ENCODE measurements around the gene CARD16. TPM values are rescaled to one million over a fixed set of nuclear protein-coding genes. Genes with fewer than 3 reads are reported as not detected.

The CARD16 gene
- total RNA-seq, 2 donors from 2014 or later = 1.6 to 5.8 TPM

- H3K9me3 ChIP-seq = no peaks in the 10 kb centered on the region
- DNase-seq (ENCODE audit: low spot score) = no peak
- no peaks in the 10 kb centered on the region for H3K27me3 ChIP-seq
- no peak overlapping the region for H3K27ac ChIP-seq
- H3K4me1 ChIP-seq = no peaks in the 10 kb centered on the region
- no peak overlapping the region for H3K4me3 ChIP-seq
- TF ChIP-seq CTCF (IDR thresholded peaks at IDR 0.05) = no peak
- no peaks in the 10 kb centered on the region for H3K36me3 ChIP-seq
Observed at GRCh38 chr11:105057432-105057831, 12.3 kb upstream of the CARD16 start.

- no peak for DNase-seq (ENCODE audit: low spot score)
- H3K36me3 ChIP-seq = no peaks in the 10 kb centered on the region
- no peaks in the 10 kb centered on the region for H3K9me3 ChIP-seq
- H3K27ac ChIP-seq = no peak overlapping the region
- no peaks in the 10 kb centered on the region for H3K27me3 ChIP-seq
- no peak overlapping the region for H3K4me3 ChIP-seq
- no peak for TF ChIP-seq CTCF (IDR thresholded peaks at IDR 0.05)
- H3K4me1 ChIP-seq = no peaks in the 10 kb centered on the region
Observed at GRCh38 chr11:105056446-105056845, 11.3 kb upstream of the CARD16 start.

- Histone ChIP-seq H3K27ac (no peak overlapping the region), H3K36me3 (no peaks in the 10 kb centered on the region), H3K27me3 (no peaks in the 10 kb centered on the region), H3K4me3 (no peak overlapping the region), H3K9me3 (no peaks in the 10 kb centered on the region), H3K4me1 (no peaks in the 10 kb centered on the region)
- TF ChIP-seq CTCF (IDR thresholded peaks at IDR 0.05) = no peak
- DNase-seq (ENCODE audit: low spot score) = no peak
Observed at GRCh38 chr11:105054723-105055493, 9.8 kb upstream of the CARD16 start.

GRCh38 chr11:105052487-105052886, 7.4 kb upstream of the CARD16 start:
- H3K4me1 ChIP-seq = no peaks in the 10 kb centered on the region
- no peak overlapping the region for H3K4me3 ChIP-seq
- no peaks in the 10 kb centered on the region for H3K36me3 ChIP-seq
- TF ChIP-seq CTCF (IDR thresholded peaks at IDR 0.05) = no peak
- H3K9me3 ChIP-seq = no peaks in the 10 kb centered on the region
- DNase-seq (ENCODE audit: low spot score) = no peak
- no peaks in the 10 kb centered on the region for H3K27me3 ChIP-seq
- H3K27ac ChIP-seq = no peak overlapping the region

GRCh38 chr11:105051559-105051958, 6.4 kb upstream of the CARD16 start:
- Histone ChIP-seq H3K27ac (no peak overlapping the region), H3K9me3 (no peaks in the 10 kb centered on the region), H3K36me3 (no peaks in the 10 kb centered on the region), H3K27me3 (no peaks in the 10 kb centered on the region), H3K4me1 (no peaks in the 10 kb centered on the region), H3K4me3 (no peak overlapping the region)
- TF ChIP-seq CTCF (IDR thresholded peaks at IDR 0.05) = no peak
- DNase-seq (ENCODE audit: low spot score) = no peak

- TF ChIP-seq CTCF (IDR thresholded peaks at IDR 0.05) = no peak
- no peak for DNase-seq (ENCODE audit: low spot score)
Observed at GRCh38 chr11:105049481-105049880, 4.3 kb upstream of the CARD16 start.

More at GRCh38 chr11:105049481-105049880, 4.3 kb upstream of the CARD16 start:
- H3K4me1 ChIP-seq = peaks cover 0 to 3% of the 10 kb centered on the region in 2 donors
- no peak overlapping the region for H3K4me3 ChIP-seq
- no peaks in the 10 kb centered on the region for H3K9me3 ChIP-seq
- no peak overlapping the region for H3K27ac ChIP-seq
- H3K36me3 ChIP-seq = no peaks in the 10 kb centered on the region
- H3K27me3 ChIP-seq = no peaks in the 10 kb centered on the region

Measured in right atrium auricular region (tissue), 2 donors.